GM18868 (cell line): ENCODE results near the gene ZNF865.

ENCODE experiments used
- ATAC-seq: cut with Tn5 transposase; IDR thresholded peaks from one replicate; pipeline ENCODE4 v1.9.1; 2021; ENCODE audit warnings: mild to moderate bottlenecking, moderate library complexity; ENCODE audit not compliant: unreplicated experiment

Gene ZNF865

DNA sequence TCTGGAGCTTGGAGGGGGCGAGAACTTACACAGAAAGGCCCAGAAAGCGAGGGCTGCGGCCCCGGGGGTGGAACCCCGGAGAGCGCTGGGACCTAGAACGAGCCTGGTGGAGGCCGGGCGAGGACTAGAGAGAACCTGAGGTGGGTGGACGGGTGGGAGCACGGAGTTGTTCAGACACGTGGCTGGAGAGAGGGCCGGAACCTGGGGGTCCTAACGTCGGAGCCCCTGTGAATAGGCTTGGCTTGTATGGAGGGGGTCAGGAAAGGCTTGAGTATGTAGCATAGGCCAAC lies 38.4 kb downstream of the ZNF865 start:
- ATAC-seq = no peak

GRCh38 chr19:55644191-55644833 lies 38.9 kb downstream of the ZNF865 start:
- ATAC-seq = no peak

DNA sequence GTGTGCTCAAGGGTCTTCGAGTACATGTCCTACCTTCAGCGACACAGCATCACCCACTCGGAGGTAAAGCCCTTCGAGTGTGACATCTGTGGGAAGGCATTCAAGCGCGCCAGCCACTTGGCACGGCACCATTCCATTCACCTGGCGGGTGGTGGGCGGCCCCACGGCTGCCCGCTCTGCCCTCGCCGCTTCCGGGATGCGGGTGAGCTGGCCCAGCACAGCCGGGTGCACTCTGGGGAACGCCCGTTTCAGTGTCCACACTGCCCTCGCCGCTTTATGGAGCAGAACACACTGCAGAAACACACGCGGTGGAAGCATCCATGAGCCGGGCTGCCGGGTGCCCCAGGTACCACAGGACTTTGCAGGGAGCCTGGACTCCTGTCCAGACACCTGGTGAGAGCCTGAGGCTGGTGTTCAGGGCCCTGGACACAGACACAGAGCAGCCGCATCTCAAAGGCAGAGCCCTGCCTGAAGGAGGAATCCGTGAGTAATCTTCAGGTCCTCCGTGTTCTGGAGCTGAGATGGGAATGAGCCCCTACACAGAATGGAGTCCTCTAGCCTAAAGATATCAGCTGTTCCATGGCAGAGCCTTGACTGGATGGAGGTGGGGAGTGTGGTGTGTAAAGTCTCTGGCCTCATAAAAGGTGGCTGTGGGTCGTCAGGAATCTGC lies 39.5 kb downstream of the ZNF865 start:
- no peak for ATAC-seq

GRCh38 chr19:55645512-55645881 lies 40.0 kb downstream of the ZNF865 start:
- ATAC-seq = no peak

GRCh38 chr19:55646889-55647731 lies 41.7 kb downstream of the ZNF865 start:
- ATAC-seq = no peak

DNA sequence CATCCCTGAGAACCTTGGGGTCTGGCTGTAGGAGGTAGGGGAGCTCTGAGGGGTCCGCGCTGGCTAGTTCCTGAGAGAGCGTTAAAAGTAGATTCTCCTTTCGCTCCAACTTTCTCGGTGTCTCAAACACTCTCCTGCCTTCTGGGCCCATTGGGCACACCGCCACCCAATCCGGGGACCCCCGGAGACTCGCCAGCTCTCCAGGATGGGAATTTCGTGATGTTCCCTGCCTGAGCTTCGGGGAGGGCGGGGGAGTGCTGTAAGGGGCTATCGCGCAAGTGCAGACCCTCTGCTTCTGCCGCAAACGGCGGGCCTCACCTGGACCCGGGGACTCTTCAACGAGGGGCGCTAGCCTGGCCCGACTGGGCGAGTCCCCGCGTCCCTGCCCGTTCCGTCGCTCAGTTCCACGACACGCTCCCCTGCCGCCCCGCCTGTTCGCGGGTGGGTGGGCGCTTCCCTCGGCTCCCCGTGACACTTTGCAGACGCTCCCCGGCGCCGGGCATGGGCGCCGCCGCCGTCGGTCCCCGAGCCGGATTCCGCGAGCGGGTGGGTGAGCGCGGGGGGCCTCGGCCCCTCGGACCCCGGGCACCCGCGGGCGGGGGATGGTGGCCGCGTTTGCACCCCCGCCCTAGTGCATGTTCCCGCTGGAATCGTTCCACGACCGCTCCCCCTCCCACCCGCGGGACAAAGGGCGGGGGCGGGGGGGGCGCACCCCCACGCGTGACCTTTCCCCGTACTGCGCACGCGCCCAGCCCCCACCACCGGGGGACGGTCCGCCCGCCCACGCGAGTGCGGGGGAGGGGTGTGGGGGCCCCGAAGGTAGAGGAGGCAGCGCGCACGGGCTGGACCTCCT lies 42.5 kb downstream of the ZNF865 start, which contains the start of gene CCDC106:
Gene CCDC106 (plus strand): TSS at position 481 of the 853 bp plus-strand sequence. CDS start 835 bp downstream, outside the sequence.
- ATAC-seq = no peak

DNA sequence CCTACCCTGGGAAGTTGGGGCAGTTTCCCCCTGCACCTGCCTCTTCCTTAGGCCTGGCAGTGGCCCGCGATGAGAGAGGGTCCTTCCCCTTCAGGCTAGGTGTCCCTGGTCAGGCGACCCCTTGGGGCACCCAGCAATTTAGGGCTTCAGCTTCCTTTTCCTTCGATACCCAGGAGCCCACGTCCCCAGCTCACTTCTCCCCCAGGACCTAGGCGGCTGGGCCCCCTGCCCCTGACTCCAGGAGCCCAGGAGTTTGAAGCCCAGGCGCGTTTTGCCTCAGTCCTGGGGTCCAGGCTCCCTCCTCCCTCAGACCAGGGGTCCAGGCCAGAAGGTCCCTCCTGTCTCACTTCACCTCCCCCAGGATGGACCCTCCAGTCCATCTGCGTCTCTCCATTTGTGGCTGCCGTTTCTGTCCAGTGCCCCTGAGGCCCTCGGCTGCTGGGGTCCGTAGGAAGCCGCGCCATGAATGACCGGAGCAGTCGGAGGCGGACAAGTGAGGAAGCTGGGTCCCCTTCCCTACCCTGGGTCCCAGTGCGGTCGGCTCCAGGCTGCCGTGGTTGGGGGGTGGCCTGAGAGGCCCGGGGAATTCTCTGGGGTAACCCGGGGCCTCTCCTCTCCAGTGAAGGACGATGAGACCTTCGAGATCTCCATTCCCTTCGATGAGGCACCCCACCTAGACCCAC lies 43.3 kb downstream of the ZNF865 start:
- no peak for ATAC-seq

DNA sequence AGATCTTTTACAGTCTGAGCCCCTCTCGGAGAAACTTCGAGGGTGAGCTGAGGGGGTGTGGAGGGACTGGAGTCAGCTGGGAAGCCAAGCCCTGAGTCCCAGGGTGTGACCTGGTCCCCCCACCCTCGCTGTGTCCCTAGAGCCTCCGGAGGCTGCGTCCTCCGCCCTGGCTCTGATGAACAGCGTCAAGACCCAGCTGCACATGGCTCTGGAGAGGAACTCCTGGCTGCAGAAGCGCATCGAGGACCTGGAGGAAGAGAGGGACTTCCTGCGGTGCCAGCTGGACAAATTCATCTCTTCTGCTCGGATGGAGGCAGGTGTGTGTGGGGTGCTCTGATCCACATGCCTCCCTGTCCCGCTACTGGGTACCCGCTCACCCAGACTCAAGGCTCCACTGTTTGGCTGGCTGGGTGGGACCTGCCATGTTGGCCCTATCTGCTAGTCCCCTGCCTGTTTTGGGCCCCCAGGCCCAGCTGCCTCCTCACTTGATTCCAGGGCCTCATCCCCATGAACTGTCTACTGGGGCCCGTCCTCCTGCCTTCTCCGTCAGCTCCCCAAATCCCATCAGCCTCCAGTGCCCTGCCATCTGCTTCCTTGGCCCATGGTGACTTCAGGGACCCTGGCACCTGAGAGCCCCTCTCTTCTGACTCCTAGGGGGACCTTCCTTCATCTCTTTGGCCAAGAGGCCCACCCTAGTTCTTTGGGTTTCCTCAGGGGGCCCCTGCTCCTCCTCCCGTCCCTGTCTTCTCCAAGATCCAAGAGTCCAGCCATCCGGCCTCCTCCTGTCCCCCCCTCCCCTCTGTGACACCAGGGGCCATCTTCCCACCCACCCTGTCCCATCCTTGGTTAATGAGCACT lies 44.0 kb downstream of the ZNF865 start:
- ATAC-seq = no peak

GRCh38 chr19:55650126-55650557 lies 44.7 kb downstream of the ZNF865 start:
- no peak for ATAC-seq

- ATAC-seq = no peak
These were observed 45.3 kb downstream of the ZNF865 start for GRCh38 chr19:55650602-55651230.

DNA sequence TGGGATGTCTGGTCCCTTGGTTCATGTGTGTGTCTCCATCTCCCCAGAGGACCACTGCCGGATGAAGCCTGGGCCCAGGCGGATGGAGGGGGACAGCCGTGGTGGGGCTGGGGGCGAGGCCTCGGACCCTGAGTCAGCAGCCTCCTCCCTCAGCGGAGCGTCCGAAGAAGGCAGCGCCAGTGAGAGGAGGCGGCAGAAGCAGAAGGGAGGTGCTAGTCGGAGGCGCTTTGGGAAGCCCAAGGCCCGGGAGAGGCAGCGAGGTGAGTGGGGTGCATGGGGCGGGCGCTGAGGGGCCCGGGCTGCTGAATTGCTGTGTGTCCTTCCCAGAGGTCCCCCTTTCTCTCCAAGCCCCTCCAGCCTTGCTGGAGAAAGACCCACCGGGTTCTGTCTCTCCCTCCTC lies 45.8 kb downstream of the ZNF865 start:
- ATAC-seq = no peak

GRCh38 chr19:55652311-55653128 lies 47.1 kb downstream of the ZNF865 start:
- no peak for ATAC-seq

DNA sequence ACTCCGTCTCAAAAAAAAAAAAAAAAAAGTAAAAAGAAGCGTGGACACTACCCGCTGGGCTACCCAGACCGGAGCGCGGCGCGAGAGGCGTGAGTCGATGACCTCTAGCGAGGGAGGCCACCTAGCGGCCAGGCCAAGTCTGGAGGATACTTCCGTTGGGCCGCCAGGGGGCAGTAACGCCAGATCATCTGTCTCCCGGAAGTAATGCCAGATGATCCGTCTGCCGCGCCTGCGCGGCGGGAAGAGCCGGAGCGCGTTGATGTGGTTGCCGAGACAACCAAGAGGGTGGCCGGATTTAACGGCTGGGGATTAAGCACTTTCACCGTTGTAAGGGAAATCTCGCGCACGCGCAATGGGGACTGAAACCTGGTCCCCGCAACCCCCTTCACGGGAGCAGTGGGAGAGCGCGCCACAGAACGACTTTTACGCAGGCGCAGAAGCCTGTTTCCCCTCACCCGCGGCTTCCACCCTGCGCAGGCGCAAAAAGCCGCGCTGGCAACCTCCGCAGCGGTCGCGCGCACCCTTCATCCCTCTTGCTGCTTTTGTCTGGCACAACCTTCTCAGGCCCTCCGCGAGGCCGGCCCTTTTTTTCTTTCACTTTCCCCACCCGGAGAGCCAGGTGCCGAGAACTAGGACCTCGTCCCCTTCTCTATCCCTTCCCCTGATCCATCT lies 48.3 kb downstream of the ZNF865 start:
- peak; percentile 42 for ATAC-seq

- peak; percentile 50 for ATAC-seq
These were observed 48.9 kb downstream of the ZNF865 start for GRCh38 chr19:55654323-55654867.

- peak; percentile 36 for ATAC-seq
These were observed 49.6 kb downstream of the ZNF865 start, which contains the start of gene U2AF2 for GRCh38 chr19:55654868-55655647. Gene U2AF2 (plus strand): TSS chr19:55655035. CDS start chr19:55655105, 70 bp downstream.

DNA sequence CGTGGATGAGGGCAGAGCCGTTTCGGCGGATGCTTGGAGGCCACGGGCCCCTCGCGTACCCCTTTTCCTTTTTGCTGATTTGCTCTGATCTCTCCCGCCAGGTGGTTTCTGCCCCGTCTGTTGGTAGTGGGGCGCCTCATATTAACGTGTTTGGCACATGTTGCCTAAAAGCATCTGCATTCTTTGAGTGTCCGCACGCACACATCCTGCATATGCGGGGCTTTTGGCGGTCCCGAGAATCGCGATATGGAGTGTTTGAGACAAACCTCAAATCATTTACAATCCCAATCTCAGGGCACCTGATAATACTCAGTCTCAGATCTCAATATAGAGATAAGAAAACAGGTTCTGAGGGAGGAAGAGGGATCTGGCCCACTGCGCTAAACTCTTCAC lies 50.2 kb downstream of the ZNF865 start:
- ATAC-seq = no peak
